Small intestine (tissue), 16 donors: ENCODE data around the gene C19orf85. TPM values are rescaled to one million over a fixed set of nuclear protein-coding genes. Genes with fewer than 3 reads are reported as not detected.
A peak's percentile ranks its signal among the peaks of the same experiment; 100 is the strongest.

Source experiments
- DNase-seq, 2 donors: peaks; one replicate each; pipeline versions ENCODE4 v3.0.0 to v3.0.0-alpha.2; 2013
- FAIRE-seq: peaks from 2 replicates; lab custom pipeline; 2012; peaks lifted over from hg19 to GRCh38; lab: Jason Lieb, UNC
- H3K27ac ChIP-seq, 3 donors: one replicate each; pipeline ENCODE4 v1.5.1; 2013; ENCODE audit warnings: low read length in 2 of 3, mild to moderate bottlenecking in 2 of 3, control low read depth in 1 of 3, inconsistent platforms in 1 of 3, low read depth in 1 of 3, moderate library complexity in 1 of 3
- H3K27me3 ChIP-seq, 3 donors: one replicate each; pipeline ENCODE4 v1.6.1; 2013; ENCODE audit warnings: low read length in 3 of 3, inconsistent platforms in 1 of 3; ENCODE audit not compliant: control insufficient read depth in 3 of 3, insufficient read depth in 3 of 3
- H3K36me3 ChIP-seq, 3 donors: one replicate each; pipeline ENCODE4 v1.6.1; 2013; ENCODE audit warnings: low read length in 3 of 3, inconsistent platforms in 1 of 3, low read depth in 1 of 3, mild to moderate bottlenecking in 1 of 3, moderate library complexity in 1 of 3; ENCODE audit not compliant: control insufficient read depth in 3 of 3, insufficient read depth in 2 of 3
- H3K4me1 ChIP-seq, 3 donors: one replicate each; pipeline ENCODE4 v1.6.1; 2013; ENCODE audit warnings: low read length in 2 of 3, inconsistent platforms in 1 of 3, low read depth in 1 of 3, mild to moderate bottlenecking in 1 of 3, moderate library complexity in 1 of 3; ENCODE audit not compliant: control insufficient read depth in 3 of 3, insufficient read depth in 2 of 3
- H3K4me3 ChIP-seq, 3 donors: one replicate each; pipeline ENCODE4 v1.5.1; 2013; ENCODE audit warnings: low read length in 3 of 3, control low read depth in 1 of 3, inconsistent platforms in 1 of 3, low read depth in 1 of 3, mild to moderate bottlenecking in 1 of 3, moderate library complexity in 1 of 3
- H3K9me3 ChIP-seq, 2 donors: one replicate each; pipeline ENCODE4 v1.6.1; 2013; ENCODE audit warnings: low read depth in 1 of 2, low read length in 1 of 2; ENCODE audit not compliant: control insufficient read depth in 2 of 2, insufficient read depth in 1 of 2
- WGBS, 3 donors: extraction: QIAGEN DNeasy Blood & Tissue Kit; methylation state at CpG; one replicate each; pipeline ENCODE4 v1.1.7; 2013; 5-methylcytosine and 5-hydroxymethylcytosine counted together
- long read RNA-seq, 10 donors: transcript quantifications; one replicate each; lab custom pipeline, GENCODE V29; 2026
- polyA plus RNA-seq, 4 donors: library from polyadenylated mRNA; stranded (reverse) in 3 of 4; unstranded in 1 of 4; fragments of 200-250 nt in 3 of 4; fragments of 120-200 nt in 1 of 4; gene quantifications; one replicate each; pipeline versions ENCODE4 v1.2.1 to v1.2.3, GENCODE V29; 2013
- donor health status: healthy with polysubstance abuse.
- donor health status: control.
- donor health status: control.
- donor health status: Bipolar disorder and iron deficiency.
- donor health status: healthy.

Gene C19orf85
- polyA plus RNA-seq, result not detected
- long read RNA-seq, donor 1, result 0 reads
- long read RNA-seq, donor 2, result 0 reads
- long read RNA-seq, donor 3, result 0 reads
- long read RNA-seq, donor 4, result 0 reads
- long read RNA-seq, donor 5, result 0 reads
- long read RNA-seq, donor 6, result 0 reads
- long read RNA-seq, donor 7, result 0 reads
- long read RNA-seq, donor 8, result 0 reads
- long read RNA-seq, donor 9, result 0 reads
- long read RNA-seq, donor 10, result 0 reads

- peaks cover 0 to 28% (median 2%) of the 10 kb centered on the region in 3 donors for H3K4me1 ChIP-seq
- H3K27ac ChIP-seq, result no peak within 1 kb of the TSS
- WGBS, 3 donors, result 60 to 70% (median 67%) methylated on average over 13 to 14 of the region's 14 CpGs
- no peak for DNase-seq
- no peak for FAIRE-seq
- no peak within 1 kb of the TSS for H3K4me3 ChIP-seq
- H3K36me3 ChIP-seq, result no peaks in the 10 kb centered on the region
- H3K27me3 ChIP-seq, result peaks cover 0 to 12% (median 0%) of the 10 kb centered on the region in 3 donors
- no peaks in the 10 kb centered on the region for H3K9me3 ChIP-seq
These were observed at the start of gene C19orf85 for GRCh38 chr19:55464662-55465054. C19orf85 (minus strand) TSS chr19:55464751; CDS start chr19:55464554, 197 bp downstream.

- Histone ChIP-seq H3K4me3 (no peak overlapping the region), H3K9me3 (peaks cover 0 to 8% of the 10 kb centered on the region in 2 donors), H3K27me3 (peaks cover 0 to 13% (median 0%) of the 10 kb centered on the region in 3 donors), H3K36me3 (no peaks in the 10 kb centered on the region), H3K27ac (no peak overlapping the region), H3K4me1 (no peaks in the 10 kb centered on the region)
- peak in 1 of 2 donors; percentile 46 for DNase-seq
- 24 to 51% (median 44%) methylated on average over 10 of the region's 10 CpGs for WGBS, 3 donors
- FAIRE-seq, result no peak
These were observed 43.6 kb upstream of the C19orf85 start for GRCh38 chr19:55508120-55508519.

GRCh38 chr19:55504981-55505380 is 40.4 kb upstream of the C19orf85 start:
- Histone ChIP-seq H3K36me3 (no peaks in the 10 kb centered on the region), H3K27ac (no peak overlapping the region), H3K27me3 (peaks cover 0 to 10% (median 0%) of the 10 kb centered on the region in 3 donors), H3K9me3 (peaks cover 0 to 8% of the 10 kb centered on the region in 2 donors), H3K4me3 (no peak overlapping the region), H3K4me1 (no peaks in the 10 kb centered on the region)
- DNase-seq (no peak), FAIRE-seq (no peak)
- 82 to 85% (median 84%) methylated on average over 11 of the region's 11 CpGs for WGBS, 3 donors

- H3K27ac ChIP-seq, result no peak overlapping the region
- peaks cover 0 to 10% (median 0%) of the 10 kb centered on the region in 3 donors for H3K27me3 ChIP-seq
- 24 to 29% (median 25%) methylated on average over 13 of the region's 13 CpGs for WGBS, 3 donors
- no peak for DNase-seq
- peak overlapping the region in 1 of 3 donors; percentile 39 for H3K4me3 ChIP-seq
- peaks cover 0 to 8% of the 10 kb centered on the region in 2 donors for H3K9me3 ChIP-seq
- no peak for FAIRE-seq
- no peaks in the 10 kb centered on the region for H3K4me1 ChIP-seq
- H3K36me3 ChIP-seq, result no peaks in the 10 kb centered on the region
These were observed 39.7 kb upstream of the C19orf85 start for GRCh38 chr19:55504252-55504603.

GRCh38 chr19:55503502-55504251 is 39.1 kb upstream of the C19orf85 start:
- H3K4me1 ChIP-seq, result no peaks in the 10 kb centered on the region
- WGBS, 3 donors, result 12 to 19% (median 17%) methylated on average over 62 to 64 of the region's 64 CpGs
- H3K4me3 ChIP-seq, result peak overlapping the region in 2 of 3 donors; percentile 33 to 39
- peaks cover 0 to 8% of the 10 kb centered on the region in 2 donors for H3K9me3 ChIP-seq
- FAIRE-seq (no peak), DNase-seq (peak; percentile 88 to 96)
- peaks cover 0 to 10% (median 0%) of the 10 kb centered on the region in 3 donors for H3K27me3 ChIP-seq
- H3K27ac ChIP-seq, result peak overlapping the region in 2 of 3 donors; percentile 50 to 84
- no peaks in the 10 kb centered on the region for H3K36me3 ChIP-seq

- H3K36me3 ChIP-seq, result no peaks in the 10 kb centered on the region
- no peak overlapping the region for H3K27ac ChIP-seq
- H3K27me3 ChIP-seq, result peaks cover 0 to 8% (median 0%) of the 10 kb centered on the region in 3 donors
- no peaks in the 10 kb centered on the region for H3K4me1 ChIP-seq
- 78 to 84% (median 80%) methylated on average over 17 of the region's 17 CpGs for WGBS, 3 donors
- no peak for FAIRE-seq
- DNase-seq, result no peak
- no peak overlapping the region for H3K4me3 ChIP-seq
- peaks cover 0 to 8% of the 10 kb centered on the region in 2 donors for H3K9me3 ChIP-seq
These were observed 38.6 kb upstream of the C19orf85 start for GRCh38 chr19:55503157-55503501.

- FAIRE-seq (no peak), DNase-seq (no peak)
- peaks cover 0 to 8% (median 0%) of the 10 kb centered on the region in 3 donors for H3K27me3 ChIP-seq
- no peak overlapping the region for H3K4me3 ChIP-seq
- H3K4me1 ChIP-seq, result no peaks in the 10 kb centered on the region
- H3K9me3 ChIP-seq, result peaks cover 0 to 8% of the 10 kb centered on the region in 2 donors
- H3K27ac ChIP-seq, result no peak overlapping the region
- 72 to 84% (median 81%) methylated on average over 9 of the region's 9 CpGs for WGBS, 3 donors
- no peaks in the 10 kb centered on the region for H3K36me3 ChIP-seq
These were observed 37.8 kb upstream of the C19orf85 start for GRCh38 chr19:55502197-55502952.

GRCh38 chr19:55500368-55500952 is 35.9 kb upstream of the C19orf85 start:
- FAIRE-seq (no peak), DNase-seq (no peak)
- no peaks in the 10 kb centered on the region for H3K36me3 ChIP-seq
- H3K4me1 ChIP-seq, result no peaks in the 10 kb centered on the region
- WGBS, 3 donors, result 92 to 94% (median 93%) methylated on average over 21 to 26 of the region's 26 CpGs
- no peak overlapping the region for H3K4me3 ChIP-seq
- H3K27me3 ChIP-seq, result peaks cover 0 to 4% (median 0%) of the 10 kb centered on the region in 3 donors
- peaks cover 0 to 8% of the 10 kb centered on the region in 2 donors for H3K9me3 ChIP-seq
- H3K27ac ChIP-seq, result no peak overlapping the region
